HEK293 (cell line): ENCODE results near the gene AGO3.

Source experiments
- CTCF ChIA-PET: fragments of 350-600 bp; formaldehyde crosslinking; extraction: SDS; loops from one replicate; lab custom pipeline; 2021; ENCODE audit warnings: antibody characterized with exemption; lab: Yijun Ruan, JAX
- POLR2A ChIA-PET: fragments of 300-600 bp; formaldehyde crosslinking; extraction: SDS; loops from one replicate; lab custom pipeline; 2020; ENCODE audit warnings: antibody characterized with exemption, inconsistent platforms; lab: Yijun Ruan, JAX
- H3K27ac ChIP-seq: fragments of 200-500 bp; sonication (Bioruptor generic); 2 replicates; pipeline ENCODE4 v1.5.1; 2014; ENCODE audit warnings: low read depth, low read length, control low read depth, inconsistent platforms; ENCODE audit errors: extremely low read depth
- H3K36me3 ChIP-seq, 2 experiments: fragments of 200-500 bp in 1 of 2; sonication (Bioruptor generic) in 1 of 2; 1 replicate in 1 of 2; 2 replicates in 1 of 2; pipeline ENCODE4 v1.5.1; 2014 to 2017; ENCODE audit warnings: inconsistent platforms in 2 of 2, low read length in 2 of 2; ENCODE audit not compliant: control insufficient read depth in 2 of 2, insufficient read depth in 1 of 2
- H3K4me1 ChIP-seq: fragments of 200-500 bp; sonication (Bioruptor generic); 2 replicates; pipeline ENCODE4 v1.5.1; 2014; ENCODE audit warnings: mild to moderate bottlenecking, low read length, inconsistent platforms; ENCODE audit not compliant: control insufficient read depth, insufficient read depth
- H3K4me3 ChIP-seq: 2 replicates; pipeline ENCODE4 v1.5.1; 2011; ENCODE audit warnings: low read depth, mild to moderate bottlenecking, control low read depth, low read length, moderate library complexity
- H3K9me3 ChIP-seq: fragments of 200-500 bp; sonication (Bioruptor generic); 2 replicates; pipeline ENCODE4 v1.5.1; 2014; ENCODE audit warnings: low read depth, low read length, inconsistent platforms; ENCODE audit not compliant: control insufficient read depth, insufficient read depth
- KLF1 ChIP-seq: fragments of 450-650 bp; formaldehyde crosslinking; IDR thresholded peaks from 2 replicates; pipeline ENCODE4 v1.5.1; 2016; ENCODE audit warnings: missing biosample characterization, missing genetic modification characterization
- KLF8 ChIP-seq: fragments of 450-650 bp; formaldehyde crosslinking; IDR thresholded peaks from 2 replicates; pipeline ENCODE4 v1.5.1; 2016; ENCODE audit warnings: missing biosample characterization, missing genetic modification characterization
- PRDM2 ChIP-seq: fragments of 450-650 bp; formaldehyde crosslinking; IDR thresholded peaks from 2 replicates; pipeline ENCODE4 v1.5.1; 2016; ENCODE audit warnings: missing biosample characterization, missing genetic modification characterization, borderline replicate concordance
- TSHZ1 ChIP-seq: fragments of 450-650 bp; formaldehyde crosslinking; IDR thresholded peaks from 2 replicates; pipeline ENCODE4 v1.5.1; 2016; ENCODE audit warnings: missing biosample characterization, missing genetic modification characterization, borderline replicate concordance
- ZBTB8A ChIP-seq: fragments of 450-650 bp; formaldehyde crosslinking; IDR thresholded peaks from 2 replicates; pipeline ENCODE4 v1.5.1; 2016; ENCODE audit warnings: missing biosample characterization, missing genetic modification characterization
- ZNF132 ChIP-seq: fragments of 450-650 bp; formaldehyde crosslinking; IDR thresholded peaks from 2 replicates; pipeline ENCODE4 v1.5.1; 2017; ENCODE audit warnings: missing biosample characterization, missing genetic modification characterization, borderline replicate concordance
- ZNF223 ChIP-seq: fragments of 450-650 bp; formaldehyde crosslinking; IDR thresholded peaks from 2 replicates; pipeline ENCODE4 v1.5.1; 2016; ENCODE audit warnings: missing biosample characterization, missing genetic modification characterization
- ZNF354C ChIP-seq: fragments of 450-650 bp; formaldehyde crosslinking; IDR thresholded peaks from 2 replicates; pipeline ENCODE4 v1.5.1; 2016; ENCODE audit warnings: missing biosample characterization, missing genetic modification characterization, low read depth, borderline replicate concordance
- ZNF621 ChIP-seq: fragments of 450-650 bp; formaldehyde crosslinking; IDR thresholded peaks from 2 replicates; pipeline ENCODE4 v1.5.1; 2017; ENCODE audit warnings: missing biosample characterization, missing genetic modification characterization
- ZNF785 ChIP-seq: fragments of 450-650 bp; formaldehyde crosslinking; IDR thresholded peaks from 2 replicates; pipeline ENCODE4 v1.5.1; 2016; ENCODE audit warnings: missing biosample characterization, missing genetic modification characterization
- ZNF843 ChIP-seq: fragments of 450-650 bp; formaldehyde crosslinking; IDR thresholded peaks from 2 replicates; pipeline ENCODE4 v1.5.1; 2016; ENCODE audit warnings: missing biosample characterization, missing genetic modification characterization
- ZSCAN18 ChIP-seq: fragments of 450-650 bp; formaldehyde crosslinking; IDR thresholded peaks from 2 replicates; pipeline ENCODE4 v1.5.1; 2016; ENCODE audit warnings: missing biosample characterization, missing genetic modification characterization
- ZSCAN4 ChIP-seq: fragments of 450-650 bp; formaldehyde crosslinking; IDR thresholded peaks from 2 replicates; pipeline ENCODE4 v1.5.1; 2017; ENCODE audit warnings: missing biosample characterization, missing genetic modification characterization
- TF ChIP-seq, protein P1 (sequence below): fragments of 450-650 bp; formaldehyde crosslinking; IDR thresholded peaks from 2 replicates; pipeline ENCODE4 v1.5.1; 2016; ENCODE audit warnings: missing biosample characterization, missing genetic modification characterization
- TF ChIP-seq, protein P2 (sequence below): IDR thresholded peaks from 2 replicates; pipeline ENCODE4 v1.6.1; 2011; ENCODE audit warnings: mild to moderate bottlenecking, low read depth, low read length, borderline replicate concordance
- TF ChIP-seq, protein P3 (sequence below): fragments of 450-650 bp; formaldehyde crosslinking; IDR thresholded peaks from 2 replicates; pipeline ENCODE4 v1.5.1; 2016; ENCODE audit warnings: missing biosample characterization, missing genetic modification characterization

The AGO3 gene

DNA sequence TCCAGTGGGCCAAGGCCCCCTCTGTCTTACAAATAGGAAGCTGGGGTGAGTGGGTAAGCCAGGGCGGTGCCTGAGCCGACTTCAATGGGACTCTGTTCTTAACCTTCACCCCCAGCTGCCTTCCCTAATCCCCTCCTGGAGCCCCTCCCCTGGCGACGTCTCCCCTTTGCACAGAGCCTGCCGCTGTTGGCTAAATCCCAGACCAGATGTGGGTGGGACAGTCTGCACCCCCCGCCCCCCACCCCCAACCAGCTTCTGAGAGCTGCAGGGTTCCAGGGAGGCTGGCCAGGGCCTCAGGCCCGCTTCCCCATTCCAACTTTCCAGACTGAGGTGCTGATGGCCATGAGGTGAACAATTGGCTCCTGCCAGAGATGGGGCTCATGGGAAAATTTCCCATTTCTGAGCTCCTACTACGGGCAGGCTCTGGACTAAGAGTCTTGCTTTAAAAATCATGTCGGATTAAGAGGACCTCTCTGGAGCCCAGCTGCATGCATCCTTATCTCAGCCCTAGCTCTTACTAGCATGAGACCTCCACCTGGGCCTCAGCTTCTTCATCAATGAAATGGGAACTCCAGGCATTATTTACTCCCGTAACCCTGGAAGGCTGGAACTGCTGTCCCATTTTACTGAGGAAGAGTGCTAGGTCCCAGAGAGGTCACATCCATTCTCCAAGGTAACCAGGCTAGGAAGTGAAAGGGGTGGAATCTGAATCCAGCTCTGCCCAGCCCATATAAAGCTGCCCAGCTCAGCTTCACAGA lies 187.7 kb downstream of the AGO3 start:
- H3K9me3 ChIP-seq, result no peaks in the 10 kb centered on the region
- CTCF ChIA-PET, result interaction anchor here (0.7 to 7.5 kb wide), 6 partner anchors 8 to 397 kb away, joined by 3 to 65 read pairs (median 4); no protein-coding TSS in a partner anchor
- H3K4me1 ChIP-seq, result no peaks in the 10 kb centered on the region
- no peak overlapping the region for H3K4me3 ChIP-seq
- H3K36me3 ChIP-seq, result no peaks in the 10 kb centered on the region
- H3K27ac ChIP-seq, result no peak overlapping the region
- POLR2A ChIA-PET, result interaction anchor here (0.6 to 1.4 kb wide), 3 partner anchors 9 to 38 kb away, joined by 3 to 4 read pairs (median 3); no protein-coding TSS in a partner anchor
- TF ChIP-seq ZNF223 (tag by site-specific recombination), result no peak
- no peak for TF ChIP-seq ZNF785 (tag by site-specific recombination)
- TF ChIP-seq ZNF621 (tag by site-specific recombination), result no peak
- TF ChIP-seq KLF1 (tag by site-specific recombination), result no peak
- TF ChIP-seq, protein P1, sequence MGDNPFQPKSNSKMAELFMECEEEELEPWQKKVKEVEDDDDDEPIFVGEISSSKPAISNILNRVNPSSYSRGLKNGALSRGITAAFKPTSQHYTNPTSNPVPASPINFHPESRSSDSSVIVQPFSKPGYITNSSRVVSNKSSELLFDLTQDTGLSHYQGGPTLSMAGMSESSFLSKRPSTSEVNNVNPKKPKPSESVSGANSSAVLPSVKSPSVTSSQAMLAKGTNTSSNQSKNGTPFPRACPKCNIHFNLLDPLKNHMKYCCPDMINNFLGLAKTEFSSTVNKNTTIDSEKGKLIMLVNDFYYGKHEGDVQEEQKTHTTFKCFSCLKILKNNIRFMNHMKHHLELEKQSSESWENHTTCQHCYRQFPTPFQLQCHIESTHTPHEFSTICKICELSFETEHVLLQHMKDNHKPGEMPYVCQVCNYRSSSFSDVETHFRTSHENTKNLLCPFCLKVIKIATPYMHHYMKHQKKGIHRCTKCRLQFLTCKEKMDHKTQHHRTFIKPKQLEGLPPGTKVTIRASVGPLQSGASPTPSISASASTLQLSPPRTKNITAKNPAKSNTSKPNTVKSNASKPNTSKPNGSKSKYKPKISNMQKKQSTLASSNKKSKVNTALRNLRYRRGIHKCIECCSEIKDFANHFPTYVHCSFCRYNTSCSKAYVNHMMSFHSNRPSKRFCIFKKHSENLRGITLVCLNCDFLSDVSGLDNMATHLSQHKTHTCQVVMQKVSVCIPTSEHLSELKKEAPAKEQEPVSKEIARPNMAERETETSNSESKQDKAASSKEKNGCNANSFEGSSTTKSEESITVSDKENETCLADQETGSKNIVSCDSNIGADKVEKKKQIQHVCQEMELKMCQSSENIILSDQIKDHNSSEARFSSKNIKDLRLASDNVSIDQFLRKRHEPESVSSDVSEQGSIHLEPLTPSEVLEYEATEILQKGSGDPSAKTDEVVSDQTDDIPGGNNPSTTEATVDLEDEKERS (tag by site-specific recombination), result no peak
- TF ChIP-seq KLF8, result no peak
- TF ChIP-seq, protein P2, sequence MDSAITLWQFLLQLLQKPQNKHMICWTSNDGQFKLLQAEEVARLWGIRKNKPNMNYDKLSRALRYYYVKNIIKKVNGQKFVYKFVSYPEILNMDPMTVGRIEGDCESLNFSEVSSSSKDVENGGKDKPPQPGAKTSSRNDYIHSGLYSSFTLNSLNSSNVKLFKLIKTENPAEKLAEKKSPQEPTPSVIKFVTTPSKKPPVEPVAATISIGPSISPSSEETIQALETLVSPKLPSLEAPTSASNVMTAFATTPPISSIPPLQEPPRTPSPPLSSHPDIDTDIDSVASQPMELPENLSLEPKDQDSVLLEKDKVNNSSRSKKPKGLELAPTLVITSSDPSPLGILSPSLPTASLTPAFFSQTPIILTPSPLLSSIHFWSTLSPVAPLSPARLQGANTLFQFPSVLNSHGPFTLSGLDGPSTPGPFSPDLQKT, result no peak
- TF ChIP-seq ZNF843 (tag by site-specific recombination), result no peak
- TF ChIP-seq ZSCAN18 (tag by site-specific recombination), result no peak
- no peak for TF ChIP-seq ZNF354C (tag by site-specific recombination)
- no peak for TF ChIP-seq ZSCAN4 (tag by site-specific recombination)
- no peak for TF ChIP-seq ZBTB8A
- no peak for TF ChIP-seq PRDM2 (tag by site-specific recombination)
- no peak for TF ChIP-seq TSHZ1 (tag by site-specific recombination)
- TF ChIP-seq ZNF132 (tag by site-specific recombination), result no peak
- TF ChIP-seq, protein P3, sequence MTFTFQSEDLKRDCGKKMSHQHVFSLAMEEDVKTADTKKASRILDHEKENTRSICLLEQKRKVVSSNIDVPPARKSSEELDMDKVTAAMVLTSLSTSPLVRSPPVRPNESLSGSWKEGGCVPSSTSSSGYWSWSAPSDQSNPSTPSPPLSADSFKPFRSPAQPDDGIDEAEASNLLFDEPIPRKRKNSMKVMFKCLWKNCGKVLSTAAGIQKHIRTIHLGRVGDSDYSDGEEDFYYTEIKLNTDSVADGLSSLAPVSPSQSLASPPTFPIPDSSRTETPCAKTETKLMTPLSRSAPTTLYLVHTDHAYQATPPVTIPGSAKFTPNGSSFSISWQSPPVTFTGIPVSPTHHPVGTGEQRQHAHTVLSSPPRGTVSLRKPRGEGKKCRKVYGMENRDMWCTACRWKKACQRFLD (tag by site-specific recombination), result no peak
